Spinal cord (tissue), 10 donors: ENCODE data around the gene NBR1. TPM values are rescaled to one million over a fixed set of nuclear protein-coding genes. Genes with fewer than 3 reads are reported as not detected.

Source experiments
- DNase-seq, 6 donors: peaks; one replicate each; pipeline versions ENCODE4 v3.0.0 to v3.0.0-alpha.2; 2013 to 2015; ENCODE audit warnings: low spot score in 6 of 6, low read depth in 4 of 6
- H3K27ac ChIP-seq: one replicate; pipeline ENCODE4 v1.5.1; 2013; ENCODE audit warnings: low read depth, low read length, control low read depth
- H3K27me3 ChIP-seq: one replicate; pipeline ENCODE4 v1.6.1; 2013; ENCODE audit warnings: low read length; ENCODE audit not compliant: control insufficient read depth, insufficient read depth
- H3K36me3 ChIP-seq: one replicate; pipeline ENCODE4 v1.6.1; 2013; ENCODE audit warnings: low read length; ENCODE audit not compliant: control insufficient read depth, insufficient read depth
- H3K4me1 ChIP-seq: one replicate; pipeline ENCODE4 v1.6.1; 2013; ENCODE audit warnings: low read length; ENCODE audit not compliant: control insufficient read depth, insufficient read depth
- H3K4me3 ChIP-seq: one replicate; pipeline ENCODE4 v1.5.1; 2013; ENCODE audit warnings: low read depth, low read length, control low read depth
- H3K9me3 ChIP-seq: one replicate; pipeline ENCODE4 v1.6.1; 2013; ENCODE audit warnings: low read length; ENCODE audit not compliant: control insufficient read depth, insufficient read depth
- WGBS: methylation state at CpG from one replicate; pipeline ENCODE4 v1.1.5; 2013; ENCODE audit warnings: missing lambda C conversion rate; ENCODE audit not compliant: insufficient coverage; 5-methylcytosine and 5-hydroxymethylcytosine counted together
- polyA plus RNA-seq, 2 donors: library from polyadenylated mRNA; unstranded; fragments of 120-200 nt; gene quantifications; one replicate each; pipeline ENCODE4 v1.2.1, GENCODE V29; 2013; ENCODE audit not compliant: insufficient read length in 2 of 2
- total RNA-seq, 2 donors: library from RNA; depleted of rRNA in 1 of 2; stranded (reverse); fragments of 120-200 nt in 1 of 2; fragments of >200 nt in 1 of 2; gene quantifications; one replicate each; pipeline versions ENCODE4 v1.2.3 to v1.2.4, GENCODE V29; 2013 to 2014
- donor health status: healthy.

NBR1 gene
- total and polyA plus RNA-seq, 4 donors: 79.3 to 104 (median 90.3) TPM

GRCh38 chr17:43211480-43212402 is 40.7 kb downstream of the NBR1 start, which contains the start of gene TMEM106A:
Gene TMEM106A, plus strand, starts transcription at chr17:43211875. Its CDS starts 1,167 bp downstream, at chr17:43213042.
- H3K36me3 ChIP-seq: peaks cover 34% of the 10 kb centered on the region
- WGBS: 13% methylated on average over 29 of the region's 54 CpGs
- peak within 1 kb of the TSS; percentile 86 for H3K27ac ChIP-seq
- peaks cover 12% of the 10 kb centered on the region for H3K4me1 ChIP-seq
- peak within 1 kb of the TSS; percentile 81 for H3K4me3 ChIP-seq
- DNase-seq: peak; percentile 15 to 85 (median 48)
- H3K27me3 ChIP-seq: no peaks in the 10 kb centered on the region
- H3K9me3 ChIP-seq: no peaks in the 10 kb centered on the region

- H3K9me3 ChIP-seq: no peaks in the 10 kb centered on the region
- H3K27me3 ChIP-seq: no peaks in the 10 kb centered on the region
- H3K36me3 ChIP-seq: peaks cover 32% of the 10 kb centered on the region
- peak overlapping the region; percentile 81 for H3K4me3 ChIP-seq
- WGBS: 74% methylated on average over 5 of the region's 7 CpGs
- DNase-seq: no peak
- H3K27ac ChIP-seq: peak overlapping the region; percentile 86
- peaks cover 12% of the 10 kb centered on the region for H3K4me1 ChIP-seq
Measured at GRCh38 chr17:43212641-43213490, 41.9 kb downstream of the NBR1 start.

GRCh38 chr17:43213545-43213944 is 42.5 kb downstream of the NBR1 start:
- 90% methylated on average over 1 of the region's 2 CpGs for WGBS
- Histone ChIP-seq H3K27ac (no peak overlapping the region), H3K36me3 (peaks cover 30% of the 10 kb centered on the region), H3K4me3 (no peak overlapping the region), H3K27me3 (no peaks in the 10 kb centered on the region), H3K4me1 (peaks cover 12% of the 10 kb centered on the region), H3K9me3 (no peaks in the 10 kb centered on the region)
- DNase-seq: no peak

DNA sequence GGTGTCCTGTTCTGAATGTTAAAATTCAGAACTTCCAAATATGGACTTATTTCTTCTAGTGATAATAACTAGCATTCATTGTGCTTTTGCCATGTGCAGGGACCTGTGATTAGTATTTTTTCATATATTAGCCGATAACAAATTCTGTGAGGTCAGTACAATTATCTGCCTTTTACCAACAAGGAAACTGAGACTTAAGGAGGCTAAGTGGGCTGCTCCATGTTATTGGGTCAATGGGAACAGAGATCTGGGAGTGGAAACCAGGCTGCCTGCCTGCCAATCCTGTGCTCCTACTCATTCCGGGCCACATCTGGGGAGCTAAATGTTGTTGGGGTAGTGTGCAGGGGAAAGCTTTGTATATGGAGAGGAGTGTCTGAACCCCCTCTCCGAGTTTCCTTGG is 44.3 kb downstream of the NBR1 start:
- Histone ChIP-seq H3K27me3 (no peaks in the 10 kb centered on the region), H3K4me3 (no peak overlapping the region), H3K27ac (no peak overlapping the region), H3K4me1 (peaks cover 12% of the 10 kb centered on the region), H3K9me3 (no peaks in the 10 kb centered on the region), H3K36me3 (peaks cover 21% of the 10 kb centered on the region)
- WGBS: 65% methylated on average over 2 of the region's 3 CpGs
- no peak for DNase-seq

DNA sequence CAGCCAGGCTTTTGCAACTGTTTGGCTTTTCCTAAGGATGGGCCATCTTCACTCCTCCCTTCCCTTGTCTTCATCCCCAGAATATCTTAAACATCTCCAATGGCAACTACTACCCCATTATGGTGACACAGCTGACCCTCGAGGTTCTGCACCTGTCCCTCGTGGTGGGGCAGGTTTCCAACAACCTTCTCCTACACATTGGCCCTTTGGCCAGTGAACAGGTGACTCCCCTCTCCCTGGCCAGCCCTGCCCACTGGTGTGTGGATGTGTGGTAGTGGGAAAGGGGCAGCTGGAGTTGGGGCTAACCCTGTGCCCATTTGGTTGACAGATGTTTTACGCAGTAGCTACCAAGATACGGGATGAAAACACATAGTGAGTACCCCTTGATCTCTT is 45.4 kb downstream of the NBR1 start:
- no peak for DNase-seq
- Histone ChIP-seq H3K36me3 (peaks cover 21% of the 10 kb centered on the region), H3K9me3 (no peaks in the 10 kb centered on the region), H3K4me1 (peaks cover 12% of the 10 kb centered on the region), H3K27ac (no peak overlapping the region), H3K27me3 (no peaks in the 10 kb centered on the region), H3K4me3 (no peak overlapping the region)
- WGBS: 76% methylated on average over 2 of the region's 4 CpGs

- WGBS: 86% methylated on average over 4 of the region's 4 CpGs
- Histone ChIP-seq H3K9me3 (no peaks in the 10 kb centered on the region), H3K4me1 (peaks cover 8% of the 10 kb centered on the region), H3K36me3 (peaks cover 19% of the 10 kb centered on the region), H3K27ac (no peak overlapping the region), H3K4me3 (no peak overlapping the region), H3K27me3 (no peaks in the 10 kb centered on the region)
- no peak for DNase-seq
Measured at GRCh38 chr17:43216762-43217613, 46.0 kb downstream of the NBR1 start.

GRCh38 chr17:43217614-43218087 is 46.6 kb downstream of the NBR1 start:
- peaks cover 19% of the 10 kb centered on the region for H3K36me3 ChIP-seq

DNA sequence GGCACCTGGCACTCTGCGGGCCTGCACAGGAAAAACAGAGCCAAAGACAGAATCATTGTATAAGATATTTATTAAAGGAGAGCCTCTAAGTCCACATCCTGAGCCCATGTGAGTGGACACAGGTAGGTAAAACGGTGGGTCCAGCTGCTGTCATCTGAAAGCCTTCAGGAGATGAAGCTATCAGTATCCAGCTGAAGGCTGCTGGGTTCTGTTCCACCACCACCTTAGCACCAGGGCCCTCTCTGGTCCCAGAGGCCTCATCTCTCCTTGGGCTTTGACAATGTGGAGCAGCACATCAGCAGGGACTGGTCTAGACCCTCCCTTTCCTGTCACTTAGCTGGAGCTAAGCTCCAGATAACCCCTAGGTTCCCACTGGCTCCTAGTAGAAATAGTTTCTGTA is 48.0 kb downstream of the NBR1 start:
- H3K27me3 ChIP-seq: no peaks in the 10 kb centered on the region
- peaks cover 20% of the 10 kb centered on the region for H3K36me3 ChIP-seq
- H3K27ac ChIP-seq: no peak overlapping the region
- H3K4me3 ChIP-seq: no peak overlapping the region
- DNase-seq: no peak
- 86% methylated on average over 1 of the region's 2 CpGs for WGBS
- no peaks in the 10 kb centered on the region for H3K9me3 ChIP-seq
- no peaks in the 10 kb centered on the region for H3K4me1 ChIP-seq

More at GRCh38 chr17:43217614-43218087, 46.6 kb downstream of the NBR1 start:
- H3K4me3 ChIP-seq: no peak overlapping the region
- DNase-seq: no peak
- no peaks in the 10 kb centered on the region for H3K27me3 ChIP-seq
- no peak overlapping the region for H3K27ac ChIP-seq
- peaks cover 4% of the 10 kb centered on the region for H3K4me1 ChIP-seq
- WGBS: 100% methylated on average over 2 of the region's 2 CpGs
- no peaks in the 10 kb centered on the region for H3K9me3 ChIP-seq
